SK-N-SH (cell line): ENCODE data around the gene FRMPD4.

Experiments
- CHD2 ChIP-seq: fragments of 150-350 bp; IDR thresholded peaks from 2 replicates; pipeline ENCODE4 v1.6.1; 2018; ENCODE audit warnings: low read length; ENCODE audit not compliant: partially characterized antibody
- CTCF ChIP-seq: fragments of 200-600 bp; sonication (generic); IDR thresholded peaks from 2 replicates; pipeline ENCODE4 v1.6.1; 2017; ENCODE audit warnings: antibody characterized with exemption, mild to moderate bottlenecking, moderate library complexity
- ELF1 ChIP-seq: IDR thresholded peaks from 2 replicates; pipeline ENCODE4 v1.4.0; 2012
- EP300 ChIP-seq, 2 experiments: IDR thresholded peaks; 2 replicates each; pipeline versions ENCODE4 v1.4.0 to v1.6.1; 2012; ENCODE audit warnings: borderline replicate concordance in 1 of 2, low read depth in 1 of 2, low read length in 1 of 2
- FOXJ3 ChIP-seq: sonication (generic); formaldehyde crosslinking; IDR thresholded peaks from 2 replicates; pipeline ENCODE4 v1.5.1; 2020; ENCODE audit warnings: mild to moderate bottlenecking, missing genetic modification reagents
- JUND ChIP-seq: IDR thresholded peaks from 2 replicates; pipeline ENCODE4 v1.4.0; 2012
- POLR2AphosphoS5 ChIP-seq: IDR thresholded peaks from 2 replicates; pipeline ENCODE4 v1.6.1; 2012; ENCODE audit warnings: low read depth, low read length
- RAD21 ChIP-seq: IDR thresholded peaks from 2 replicates; pipeline ENCODE4 v1.6.1; 2012; ENCODE audit warnings: mild to moderate bottlenecking, low read length
- RFX5 ChIP-seq: IDR thresholded peaks from 2 replicates; pipeline ENCODE4 v1.6.1; 2012; ENCODE audit warnings: mild to moderate bottlenecking, improper control_type of control experiment, low read length
- TEAD4 ChIP-seq: IDR thresholded peaks from 2 replicates; pipeline ENCODE4 v1.4.0; 2012; ENCODE audit warnings: mild to moderate bottlenecking, borderline replicate concordance; ENCODE audit not compliant: insufficient read depth
- YY1 ChIP-seq: IDR thresholded peaks from 2 replicates; pipeline ENCODE4 v1.4.0; 2012; ENCODE audit warnings: low read depth, mild to moderate bottlenecking
- TF ChIP-seq, protein P1 (sequence below): IDR thresholded peaks from 2 replicates; pipeline ENCODE4 v1.6.1; 2012; ENCODE audit warnings: mild to moderate bottlenecking, low read depth, low read length, moderate library complexity
- TF ChIP-seq, protein P2 (sequence below): fragments of 150-350 bp; IDR thresholded peaks from 2 replicates; pipeline ENCODE4 v1.6.1; 2017; ENCODE audit warnings: antibody characterized with exemption, low read length, low read depth, borderline replicate concordance

- TF ChIP-seq YY1 (no peak), CTCF (no peak), TEAD4 (no peak), RAD21 (no peak), ELF1 (no peak), RFX5 (no peak), POLR2AphosphoS5 (no peak), CHD2 (no peak), JUND (no peak), FOXJ3 (no peak), EP300 (IDR thresholded peaks at IDR 0.05; ENCODE audit: borderline replicate concordance in 1 of 2, low read depth in 1 of 2, low read length in 1 of 2) (no peak)
- TF ChIP-seq, protein P1, sequence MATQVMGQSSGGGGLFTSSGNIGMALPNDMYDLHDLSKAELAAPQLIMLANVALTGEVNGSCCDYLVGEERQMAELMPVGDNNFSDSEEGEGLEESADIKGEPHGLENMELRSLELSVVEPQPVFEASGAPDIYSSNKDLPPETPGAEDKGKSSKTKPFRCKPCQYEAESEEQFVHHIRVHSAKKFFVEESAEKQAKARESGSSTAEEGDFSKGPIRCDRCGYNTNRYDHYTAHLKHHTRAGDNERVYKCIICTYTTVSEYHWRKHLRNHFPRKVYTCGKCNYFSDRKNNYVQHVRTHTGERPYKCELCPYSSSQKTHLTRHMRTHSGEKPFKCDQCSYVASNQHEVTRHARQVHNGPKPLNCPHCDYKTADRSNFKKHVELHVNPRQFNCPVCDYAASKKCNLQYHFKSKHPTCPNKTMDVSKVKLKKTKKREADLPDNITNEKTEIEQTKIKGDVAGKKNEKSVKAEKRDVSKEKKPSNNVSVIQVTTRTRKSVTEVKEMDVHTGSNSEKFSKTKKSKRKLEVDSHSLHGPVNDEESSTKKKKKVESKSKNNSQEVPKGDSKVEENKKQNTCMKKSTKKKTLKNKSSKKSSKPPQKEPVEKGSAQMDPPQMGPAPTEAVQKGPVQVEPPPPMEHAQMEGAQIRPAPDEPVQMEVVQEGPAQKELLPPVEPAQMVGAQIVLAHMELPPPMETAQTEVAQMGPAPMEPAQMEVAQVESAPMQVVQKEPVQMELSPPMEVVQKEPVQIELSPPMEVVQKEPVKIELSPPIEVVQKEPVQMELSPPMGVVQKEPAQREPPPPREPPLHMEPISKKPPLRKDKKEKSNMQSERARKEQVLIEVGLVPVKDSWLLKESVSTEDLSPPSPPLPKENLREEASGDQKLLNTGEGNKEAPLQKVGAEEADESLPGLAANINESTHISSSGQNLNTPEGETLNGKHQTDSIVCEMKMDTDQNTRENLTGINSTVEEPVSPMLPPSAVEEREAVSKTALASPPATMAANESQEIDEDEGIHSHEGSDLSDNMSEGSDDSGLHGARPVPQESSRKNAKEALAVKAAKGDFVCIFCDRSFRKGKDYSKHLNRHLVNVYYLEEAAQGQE: no peak
- TF ChIP-seq, protein P2, sequence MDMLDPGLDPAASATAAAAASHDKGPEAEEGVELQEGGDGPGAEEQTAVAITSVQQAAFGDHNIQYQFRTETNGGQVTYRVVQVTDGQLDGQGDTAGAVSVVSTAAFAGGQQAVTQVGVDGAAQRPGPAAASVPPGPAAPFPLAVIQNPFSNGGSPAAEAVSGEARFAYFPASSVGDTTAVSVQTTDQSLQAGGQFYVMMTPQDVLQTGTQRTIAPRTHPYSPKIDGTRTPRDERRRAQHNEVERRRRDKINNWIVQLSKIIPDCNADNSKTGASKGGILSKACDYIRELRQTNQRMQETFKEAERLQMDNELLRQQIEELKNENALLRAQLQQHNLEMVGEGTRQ: no peak
Measured at GRCh38 chrX:12722314-12722713, 584.0 kb downstream of the FRMPD4 start.
